ENCODE results near the gene SPOCK1.
"Not testable (repeated sequence)": the region's sequence is repeated elsewhere in the genome, so short reads cannot be mapped to it uniquely, and the experiment has no call there.

SPOCK1 gene

DNA sequence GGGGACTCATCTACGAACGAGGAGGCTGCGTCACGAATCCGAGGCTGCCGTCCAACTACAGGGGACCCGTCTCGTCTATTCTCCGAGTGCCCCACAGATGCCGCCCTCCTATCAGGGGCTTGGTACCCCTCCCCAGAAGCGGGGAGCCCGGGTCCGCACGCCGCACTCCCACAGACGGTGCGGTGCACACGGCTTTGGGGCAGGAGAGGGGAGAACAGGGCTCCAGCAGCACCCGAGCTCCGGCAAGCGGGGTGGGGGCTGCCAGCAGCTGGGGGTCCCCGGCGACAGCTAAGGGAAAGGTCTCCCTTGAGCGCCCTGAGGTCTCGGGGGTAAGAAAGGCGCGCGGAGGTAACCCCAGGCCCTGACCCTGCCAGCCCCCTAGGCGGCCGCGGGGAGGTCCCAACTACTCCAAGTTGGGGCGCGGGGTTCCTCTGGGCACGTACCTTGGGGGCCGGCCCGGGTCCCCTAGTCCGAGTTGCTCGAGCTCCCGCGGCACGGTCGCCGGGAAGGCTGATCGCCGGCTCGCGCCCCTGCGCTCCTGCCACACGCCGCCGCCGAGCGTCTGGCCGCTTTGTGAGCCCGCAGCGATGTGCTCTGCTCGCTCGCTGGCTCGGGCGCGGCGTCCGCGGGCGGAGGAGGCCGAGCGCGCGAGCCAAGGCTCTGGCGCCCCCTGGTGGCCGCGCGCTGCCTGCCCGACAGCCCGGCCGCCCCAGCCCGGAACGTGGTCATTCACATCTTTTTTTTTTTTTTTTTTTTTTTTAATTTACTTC lies at the start of gene SPOCK1:
TSS of gene SPOCK1 (minus strand) at position 591 of the 770 bp plus-strand sequence.
- H3K36me3 ChIP-seq (ENCODE audit: control insufficient read depth in 2 of 2, insufficient read depth in 2 of 2, low read length in 2 of 2), result no peaks in the 10 kb centered on the region
- H3K4me1 ChIP-seq (ENCODE audit: control insufficient read depth in 2 of 2, insufficient read depth in 2 of 2, low read length in 2 of 2), result no peaks in the 10 kb centered on the region
- no peak within 1 kb of the TSS for H3K27ac ChIP-seq (ENCODE audit: low read depth in 2 of 2, low read length in 2 of 2)
- peaks cover 13 to 18% of the 10 kb centered on the region in 2 donors for H3K27me3 ChIP-seq (ENCODE audit: control insufficient read depth in 2 of 2, insufficient read depth in 2 of 2, low read length in 2 of 2)
- no peaks in the 10 kb centered on the region for H3K9me3 ChIP-seq (ENCODE audit: control insufficient read depth in 2 of 2, low read length in 2 of 2)
- H3K9ac ChIP-seq (ENCODE audit: low read depth in 1 of 2, low read length in 2 of 2), result no peak within 1 kb of the TSS
- H3K4me3 ChIP-seq (ENCODE audit: low read length in 2 of 2), result no peak within 1 kb of the TSS

DNA sequence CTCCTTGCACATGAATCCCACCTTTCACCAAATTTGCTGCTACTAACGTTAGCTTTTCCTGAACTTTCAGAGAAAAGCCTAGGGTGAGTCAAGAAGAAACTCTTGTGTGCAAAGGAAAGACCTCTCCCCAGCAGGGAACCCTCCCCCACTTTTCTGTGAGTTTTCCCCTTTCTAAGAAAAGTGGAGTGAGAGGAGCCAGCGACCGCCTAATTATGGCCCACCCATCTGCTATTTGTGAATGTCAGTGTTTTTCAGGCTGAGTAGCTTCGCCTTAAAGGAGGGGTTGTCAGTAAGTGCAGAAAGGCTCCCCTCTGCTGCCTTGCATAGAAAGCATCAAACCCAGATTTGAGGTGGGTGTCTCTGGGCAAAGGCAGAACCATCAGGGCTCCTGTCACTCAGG lies 46.8 kb upstream of the SPOCK1 start:
- H3K4me3 ChIP-seq (ENCODE audit: low read length in 2 of 2), result no peak overlapping the region
- H3K36me3 ChIP-seq (ENCODE audit: control insufficient read depth in 2 of 2, insufficient read depth in 2 of 2, low read length in 2 of 2), result no peaks in the 10 kb centered on the region
- no peaks in the 10 kb centered on the region for H3K27me3 ChIP-seq (ENCODE audit: control insufficient read depth in 2 of 2, insufficient read depth in 2 of 2, low read length in 2 of 2)
- no peak overlapping the region for H3K9ac ChIP-seq (ENCODE audit: low read depth in 1 of 2, low read length in 2 of 2)
- no peaks in the 10 kb centered on the region for H3K4me1 ChIP-seq (ENCODE audit: control insufficient read depth in 2 of 2, insufficient read depth in 2 of 2, low read length in 2 of 2)
- no peaks in the 10 kb centered on the region for H3K9me3 ChIP-seq (ENCODE audit: control insufficient read depth in 2 of 2, low read length in 2 of 2)
- no peak overlapping the region for H3K27ac ChIP-seq (ENCODE audit: low read depth in 2 of 2, low read length in 2 of 2)

DNA sequence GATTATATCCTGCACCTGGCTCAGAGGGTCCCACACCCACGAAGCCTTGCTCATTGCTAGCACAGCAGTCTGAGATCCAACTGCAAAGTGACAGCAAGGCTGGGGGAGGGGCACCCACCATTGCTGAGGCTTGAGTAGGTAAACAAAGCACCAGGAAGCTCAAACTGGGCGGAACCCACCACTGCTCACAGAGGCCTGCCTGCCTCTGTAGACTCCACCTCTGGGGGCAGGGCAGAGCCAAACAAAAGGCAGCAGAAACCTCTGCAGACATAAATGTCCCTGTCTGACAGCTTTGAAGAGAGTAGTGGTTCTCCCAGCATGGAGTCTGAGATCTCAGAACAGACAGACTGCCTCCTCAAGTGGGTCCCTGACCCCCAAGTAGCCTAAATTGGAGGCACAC lies 36.3 kb upstream of the SPOCK1 start:
- not testable (repeated sequence) for H3K9ac ChIP-seq (ENCODE audit: low read depth in 1 of 2, low read length in 2 of 2); H3K36me3 ChIP-seq (ENCODE audit: control insufficient read depth in 2 of 2, insufficient read depth in 2 of 2, low read length in 2 of 2); H3K4me1 ChIP-seq (ENCODE audit: control insufficient read depth in 2 of 2, insufficient read depth in 2 of 2, low read length in 2 of 2)

DNA sequence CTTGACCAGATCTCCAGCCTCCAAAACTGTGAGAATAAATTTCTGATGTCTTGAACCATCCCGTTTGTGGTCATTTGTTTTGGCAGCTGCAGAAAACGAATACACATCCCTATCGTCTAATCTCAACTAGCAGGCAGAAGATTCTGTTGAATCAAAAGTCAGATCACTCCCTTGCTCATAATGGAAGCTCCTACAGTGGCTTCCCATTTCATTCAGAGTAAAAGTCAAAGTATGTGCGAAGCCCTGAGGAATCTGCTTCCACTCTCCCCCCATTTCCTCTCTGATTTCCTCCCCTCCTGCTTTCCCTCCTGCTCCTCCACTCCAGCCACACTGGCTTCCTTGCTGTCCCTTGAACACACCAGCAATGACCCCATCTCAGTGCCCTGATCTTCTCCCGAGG lies 34.8 kb upstream of the SPOCK1 start:
- H3K9me3 ChIP-seq (ENCODE audit: control insufficient read depth in 2 of 2, low read length in 2 of 2), result no peaks in the 10 kb centered on the region
- H3K27ac ChIP-seq (ENCODE audit: low read depth in 2 of 2, low read length in 2 of 2), result no peak overlapping the region
- H3K9ac ChIP-seq (ENCODE audit: low read depth in 1 of 2, low read length in 2 of 2), result no peak overlapping the region
- no peaks in the 10 kb centered on the region for H3K36me3 ChIP-seq (ENCODE audit: control insufficient read depth in 2 of 2, insufficient read depth in 2 of 2, low read length in 2 of 2)
- no peaks in the 10 kb centered on the region for H3K27me3 ChIP-seq (ENCODE audit: control insufficient read depth in 2 of 2, insufficient read depth in 2 of 2, low read length in 2 of 2)
- H3K4me1 ChIP-seq (ENCODE audit: control insufficient read depth in 2 of 2, insufficient read depth in 2 of 2, low read length in 2 of 2), result no peaks in the 10 kb centered on the region
- no peak overlapping the region for H3K4me3 ChIP-seq (ENCODE audit: low read length in 2 of 2)

More for the DNA sequence above, 36.3 kb upstream of the SPOCK1 start:
- not testable (repeated sequence) for H3K9me3 ChIP-seq (ENCODE audit: control insufficient read depth in 2 of 2, low read length in 2 of 2); H3K27ac ChIP-seq (ENCODE audit: low read depth in 2 of 2, low read length in 2 of 2); H3K4me3 ChIP-seq (ENCODE audit: low read length in 2 of 2); H3K27me3 ChIP-seq (ENCODE audit: control insufficient read depth in 2 of 2, insufficient read depth in 2 of 2, low read length in 2 of 2)

DNA sequence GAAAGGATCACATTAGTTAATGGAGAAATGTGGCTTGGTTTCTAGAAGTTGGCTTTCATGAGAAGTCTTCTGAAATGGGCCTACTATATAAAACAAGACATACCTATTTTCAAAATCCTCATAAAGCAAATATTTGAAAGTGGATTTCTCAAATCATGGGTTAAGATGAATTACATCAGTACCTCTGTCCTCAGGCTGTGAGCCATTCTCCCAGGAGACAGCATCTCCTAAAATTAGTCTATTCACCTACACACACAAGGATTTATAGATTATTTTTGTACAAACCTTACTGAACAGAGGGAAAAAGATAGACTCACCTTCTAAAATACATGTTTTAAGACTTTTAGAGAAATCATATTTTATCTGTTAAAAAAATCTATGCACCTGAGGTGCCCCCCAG lies 32.1 kb upstream of the SPOCK1 start:
- Histone ChIP-seq H3K4me1 (ENCODE audit: control insufficient read depth in 2 of 2, insufficient read depth in 2 of 2, low read length in 2 of 2) (no peaks in the 10 kb centered on the region), H3K36me3 (ENCODE audit: control insufficient read depth in 2 of 2, insufficient read depth in 2 of 2, low read length in 2 of 2) (no peaks in the 10 kb centered on the region), H3K4me3 (ENCODE audit: low read length in 2 of 2) (no peak overlapping the region), H3K9ac (ENCODE audit: low read depth in 1 of 2, low read length in 2 of 2) (no peak overlapping the region), H3K9me3 (ENCODE audit: control insufficient read depth in 2 of 2, low read length in 2 of 2) (no peaks in the 10 kb centered on the region), H3K27me3 (ENCODE audit: control insufficient read depth in 2 of 2, insufficient read depth in 2 of 2, low read length in 2 of 2) (no peaks in the 10 kb centered on the region), H3K27ac (ENCODE audit: low read depth in 2 of 2, low read length in 2 of 2) (no peak overlapping the region)

DNA sequence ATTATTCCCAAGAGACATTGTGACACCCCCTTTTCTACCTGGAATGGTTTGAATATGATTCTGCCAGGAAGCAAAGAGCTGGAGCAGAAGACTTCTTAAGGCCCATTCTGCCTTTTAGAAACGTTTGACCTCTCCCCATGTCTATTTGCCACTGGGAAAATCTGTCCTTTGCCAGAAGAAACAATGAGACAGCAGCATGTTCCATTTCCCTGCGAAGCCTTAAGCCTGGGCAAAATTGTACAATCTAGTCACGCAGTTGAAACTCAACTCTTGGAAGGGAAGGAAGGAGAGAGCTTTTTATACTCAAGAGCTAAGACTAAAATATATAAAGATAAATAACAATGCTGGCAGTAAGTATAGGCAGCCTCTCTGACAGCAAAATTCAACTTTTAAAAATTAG lies 22.1 kb upstream of the SPOCK1 start:
- Histone ChIP-seq H3K4me1 (ENCODE audit: control insufficient read depth in 2 of 2, insufficient read depth in 2 of 2, low read length in 2 of 2) (no peaks in the 10 kb centered on the region), H3K9ac (ENCODE audit: low read depth in 1 of 2, low read length in 2 of 2) (no peak overlapping the region), H3K9me3 (ENCODE audit: control insufficient read depth in 2 of 2, low read length in 2 of 2) (no peaks in the 10 kb centered on the region), H3K4me3 (ENCODE audit: low read length in 2 of 2) (no peak overlapping the region), H3K27ac (ENCODE audit: low read depth in 2 of 2, low read length in 2 of 2) (no peak overlapping the region), H3K36me3 (ENCODE audit: control insufficient read depth in 2 of 2, insufficient read depth in 2 of 2, low read length in 2 of 2) (no peaks in the 10 kb centered on the region), H3K27me3 (ENCODE audit: control insufficient read depth in 2 of 2, insufficient read depth in 2 of 2, low read length in 2 of 2) (peaks cover 0 to under 1% of the 10 kb centered on the region in 2 donors)

DNA sequence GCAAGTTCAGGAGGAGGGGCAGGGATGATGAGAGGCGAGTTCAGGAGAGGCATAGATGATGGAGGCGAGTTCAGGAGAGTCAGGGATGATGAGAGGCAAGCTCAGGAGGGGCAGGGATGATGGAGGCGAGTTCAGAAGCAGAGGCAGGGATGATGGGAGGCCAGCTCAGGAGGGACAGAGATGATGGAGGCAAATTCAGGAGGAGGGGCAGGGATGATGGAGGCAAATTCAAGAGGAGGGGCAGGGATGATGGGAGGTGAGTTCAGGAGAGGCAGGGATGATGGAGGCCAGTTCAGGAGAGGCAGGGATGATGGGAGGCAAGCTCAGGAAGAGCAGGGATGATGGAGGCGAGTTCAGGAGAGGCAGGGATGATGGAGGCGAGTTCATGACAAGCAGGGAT lies 17.8 kb upstream of the SPOCK1 start:
- Histone ChIP-seq H3K27me3 (ENCODE audit: control insufficient read depth in 2 of 2, insufficient read depth in 2 of 2, low read length in 2 of 2) (peaks cover 0 to 3% of the 10 kb centered on the region in 2 donors), H3K9me3 (ENCODE audit: control insufficient read depth in 2 of 2, low read length in 2 of 2) (no peaks in the 10 kb centered on the region), H3K27ac (ENCODE audit: low read depth in 2 of 2, low read length in 2 of 2) (no peak overlapping the region), H3K4me3 (ENCODE audit: low read length in 2 of 2) (no peak overlapping the region), H3K9ac (ENCODE audit: low read depth in 1 of 2, low read length in 2 of 2) (no peak overlapping the region), H3K36me3 (ENCODE audit: control insufficient read depth in 2 of 2, insufficient read depth in 2 of 2, low read length in 2 of 2) (no peaks in the 10 kb centered on the region), H3K4me1 (ENCODE audit: control insufficient read depth in 2 of 2, insufficient read depth in 2 of 2, low read length in 2 of 2) (no peaks in the 10 kb centered on the region)

DNA sequence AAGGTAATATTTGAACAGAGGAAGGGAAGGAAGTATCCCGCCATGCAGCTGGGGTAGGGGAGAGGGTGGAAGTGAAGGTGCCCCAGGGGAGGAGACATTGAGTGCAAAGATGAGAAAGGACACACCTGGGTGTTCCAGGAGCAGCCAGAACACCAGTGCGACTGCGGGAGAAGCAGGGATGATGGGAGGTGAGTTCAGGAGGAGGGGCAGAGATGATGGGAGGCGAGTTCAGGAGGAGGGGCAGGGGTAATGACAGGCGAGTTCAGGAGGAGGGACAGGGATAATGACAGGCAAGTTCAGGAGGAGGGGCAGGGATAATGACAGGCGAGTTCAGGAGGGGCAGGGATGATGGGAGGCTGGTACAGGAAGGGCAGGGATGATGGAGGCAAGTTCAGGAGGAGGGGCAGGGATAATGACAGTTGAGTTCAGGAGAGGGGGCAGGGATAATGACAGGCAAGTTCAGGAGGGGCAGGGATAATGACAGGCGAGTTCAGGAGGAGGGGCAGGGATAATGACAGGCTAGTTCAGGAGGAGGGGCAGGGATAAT lies 17.2 kb upstream of the SPOCK1 start:
- H3K27me3 ChIP-seq (ENCODE audit: control insufficient read depth in 2 of 2, insufficient read depth in 2 of 2, low read length in 2 of 2), result peaks cover 0 to 3% of the 10 kb centered on the region in 2 donors
- no peaks in the 10 kb centered on the region for H3K4me1 ChIP-seq (ENCODE audit: control insufficient read depth in 2 of 2, insufficient read depth in 2 of 2, low read length in 2 of 2)
- H3K9ac ChIP-seq (ENCODE audit: low read depth in 1 of 2, low read length in 2 of 2), result no peak overlapping the region
- H3K4me3 ChIP-seq (ENCODE audit: low read length in 2 of 2), result no peak overlapping the region
- no peaks in the 10 kb centered on the region for H3K9me3 ChIP-seq (ENCODE audit: control insufficient read depth in 2 of 2, low read length in 2 of 2)
- no peaks in the 10 kb centered on the region for H3K36me3 ChIP-seq (ENCODE audit: control insufficient read depth in 2 of 2, insufficient read depth in 2 of 2, low read length in 2 of 2)
- no peak overlapping the region for H3K27ac ChIP-seq (ENCODE audit: low read depth in 2 of 2, low read length in 2 of 2)

DNA sequence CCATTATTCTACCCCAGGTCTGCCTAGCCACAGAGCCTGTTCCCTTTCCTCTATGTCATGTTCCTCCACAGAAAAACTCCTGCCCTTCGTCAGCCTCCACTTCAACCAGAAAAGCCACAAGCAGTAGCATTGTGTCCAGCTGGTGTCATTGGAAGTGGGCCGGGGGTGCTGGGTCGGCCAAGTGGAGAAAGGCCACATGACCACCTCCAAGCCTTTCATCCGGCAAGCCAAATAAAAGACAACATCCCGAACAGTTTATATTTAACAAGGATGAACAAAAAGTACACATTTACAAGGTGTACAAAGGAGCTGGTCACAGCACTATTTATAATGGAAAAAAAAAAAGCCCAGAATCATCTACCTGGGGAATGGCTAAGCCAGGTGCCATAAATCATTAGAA lies 16.1 kb upstream of the SPOCK1 start:
- no peak overlapping the region for H3K4me3 ChIP-seq (ENCODE audit: low read length in 2 of 2)
- H3K9me3 ChIP-seq (ENCODE audit: control insufficient read depth in 2 of 2, low read length in 2 of 2), result no peaks in the 10 kb centered on the region
- peaks cover 0 to 3% of the 10 kb centered on the region in 2 donors for H3K27me3 ChIP-seq (ENCODE audit: control insufficient read depth in 2 of 2, insufficient read depth in 2 of 2, low read length in 2 of 2)
- H3K27ac ChIP-seq (ENCODE audit: low read depth in 2 of 2, low read length in 2 of 2), result no peak overlapping the region
- H3K9ac ChIP-seq (ENCODE audit: low read depth in 1 of 2, low read length in 2 of 2), result no peak overlapping the region
- no peaks in the 10 kb centered on the region for H3K36me3 ChIP-seq (ENCODE audit: control insufficient read depth in 2 of 2, insufficient read depth in 2 of 2, low read length in 2 of 2)
- H3K4me1 ChIP-seq (ENCODE audit: control insufficient read depth in 2 of 2, insufficient read depth in 2 of 2, low read length in 2 of 2), result no peaks in the 10 kb centered on the region

DNA sequence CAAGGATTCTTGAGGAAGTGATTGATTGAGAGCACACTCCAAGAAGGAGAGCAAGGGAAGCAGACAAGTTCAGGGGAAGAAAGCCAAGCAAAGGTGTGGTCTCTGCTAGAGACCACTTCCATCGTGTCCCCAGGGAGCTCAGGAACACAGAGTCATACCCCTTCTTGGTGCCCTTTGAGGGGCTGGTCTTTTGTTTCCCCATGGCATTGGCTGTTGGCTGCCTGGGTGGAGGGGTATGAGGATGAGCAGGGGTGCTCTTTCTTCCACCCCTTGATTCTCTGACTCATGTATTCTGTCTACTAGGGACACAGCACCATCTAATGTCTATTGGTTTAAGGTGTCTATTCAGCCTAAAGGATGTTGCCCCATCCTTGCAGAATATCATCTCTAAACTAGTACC lies 11.5 kb upstream of the SPOCK1 start:
- Histone ChIP-seq H3K36me3 (ENCODE audit: control insufficient read depth in 2 of 2, insufficient read depth in 2 of 2, low read length in 2 of 2) (no peaks in the 10 kb centered on the region), H3K4me3 (ENCODE audit: low read length in 2 of 2) (no peak overlapping the region), H3K27me3 (ENCODE audit: control insufficient read depth in 2 of 2, insufficient read depth in 2 of 2, low read length in 2 of 2) (no peaks in the 10 kb centered on the region), H3K9me3 (ENCODE audit: control insufficient read depth in 2 of 2, low read length in 2 of 2) (no peaks in the 10 kb centered on the region), H3K4me1 (ENCODE audit: control insufficient read depth in 2 of 2, insufficient read depth in 2 of 2, low read length in 2 of 2) (no peaks in the 10 kb centered on the region), H3K9ac (ENCODE audit: low read depth in 1 of 2, low read length in 2 of 2) (no peak overlapping the region), H3K27ac (ENCODE audit: low read depth in 2 of 2, low read length in 2 of 2) (no peak overlapping the region)

Measured in mucosa of rectum (tissue), 2 donors.